NCI-H748 (cell line): ENCODE results near the gene KRIT1.
"Not testable (repeated sequence)": the region's sequence is repeated elsewhere in the genome, so short reads cannot be mapped to it uniquely, and the experiment has no call there.

Experiments used
- DNase-seq: peaks from one replicate; lab custom pipeline; 2025; ENCODE audit not compliant: unreplicated experiment; lab: John Stamatoyannopoulos, UW

Gene KRIT1

DNA sequence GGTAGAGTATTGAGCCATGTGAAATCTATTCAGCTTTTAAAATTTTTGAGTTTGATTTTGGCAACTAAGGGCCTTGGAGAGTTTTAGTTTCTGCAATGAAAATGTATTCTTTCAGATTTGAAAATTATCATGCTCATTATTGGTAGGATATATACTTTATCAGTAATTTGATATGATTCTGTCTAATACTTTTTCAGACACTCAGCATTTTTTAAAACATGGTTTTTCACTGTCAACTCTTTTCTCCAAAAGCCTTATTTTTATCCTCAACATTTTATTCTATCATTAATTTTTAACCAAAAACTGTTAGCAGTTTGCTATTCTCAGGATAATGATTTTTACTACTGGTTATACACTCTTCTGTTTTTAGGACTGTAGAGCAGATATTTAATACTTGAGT is 4.9 kb upstream of the KRIT1 start:
- DNase-seq, result no peak

DNA sequence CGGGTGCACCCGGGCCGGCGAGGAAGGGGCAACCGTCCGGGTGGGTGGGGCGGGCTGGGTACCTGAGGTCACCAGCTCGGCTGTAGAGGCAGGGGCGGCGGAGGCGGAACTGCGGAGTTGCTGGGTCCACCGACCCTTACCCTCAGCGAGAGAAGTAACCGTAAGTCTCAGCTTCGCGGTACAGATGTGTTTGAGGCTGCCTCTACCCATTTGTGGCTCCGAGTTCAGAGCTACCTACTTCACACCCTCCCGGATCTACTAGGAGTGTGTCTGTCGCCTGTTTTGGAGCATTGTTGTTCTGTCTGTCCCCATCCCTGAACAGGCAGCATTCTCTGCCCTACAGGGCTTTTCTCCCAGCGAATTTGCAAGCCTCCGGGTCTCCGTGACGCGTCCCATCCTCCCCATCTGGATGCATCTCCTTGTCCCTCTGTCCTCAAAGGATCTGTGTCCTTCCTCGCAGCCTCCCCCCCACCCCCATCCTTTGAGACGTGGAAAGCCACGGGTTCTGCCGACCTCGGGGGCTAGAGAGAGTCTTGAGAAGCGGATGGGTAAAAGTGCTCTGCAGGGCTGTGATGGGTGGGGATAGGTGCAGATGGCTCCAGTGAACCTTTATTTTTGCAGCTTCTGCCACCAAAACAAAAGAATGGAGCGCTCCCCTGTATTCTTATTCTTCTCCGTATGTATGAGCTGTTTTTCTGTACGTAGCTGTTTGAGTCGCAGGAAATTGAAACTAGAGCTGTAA is 817 bp upstream of the KRIT1 start:
- DNase-seq, result peak; percentile 70

- peak; percentile 47 for DNase-seq
These were observed 767 bp downstream of the KRIT1 start for GRCh38 chr7:92244808-92245486.

- DNase-seq, result no peak
These were observed 2.7 kb downstream of the KRIT1 start for GRCh38 chr7:92242972-92243371.

GRCh38 chr7:92230547-92230946 is 15.2 kb downstream of the KRIT1 start:
- no peak for DNase-seq

DNA sequence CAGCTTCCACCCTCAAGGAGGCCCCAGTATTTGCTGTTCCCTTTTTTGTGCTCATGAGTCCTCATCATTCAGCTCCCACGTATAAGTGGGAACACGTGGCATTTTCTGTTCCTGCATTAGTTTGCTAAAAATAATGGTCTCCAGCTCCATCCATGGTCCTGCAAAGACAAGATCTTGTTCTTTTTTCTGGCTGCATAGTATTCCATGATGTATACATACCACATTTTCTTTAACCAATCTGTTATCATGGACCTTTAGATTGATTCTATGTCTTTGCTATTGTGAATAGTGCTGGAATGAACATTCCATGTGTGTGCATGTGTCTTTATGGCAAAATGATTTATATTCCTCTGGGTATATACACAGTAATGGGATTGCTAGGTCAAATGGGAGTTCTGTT is 17.0 kb downstream of the KRIT1 start:
- DNase-seq, result no peak

GRCh38 chr7:92228100-92228499 is 17.6 kb downstream of the KRIT1 start:
- no peak for DNase-seq

- DNase-seq, result no peak
These were observed 18.7 kb downstream of the KRIT1 start for GRCh38 chr7:92226981-92227380.

DNA sequence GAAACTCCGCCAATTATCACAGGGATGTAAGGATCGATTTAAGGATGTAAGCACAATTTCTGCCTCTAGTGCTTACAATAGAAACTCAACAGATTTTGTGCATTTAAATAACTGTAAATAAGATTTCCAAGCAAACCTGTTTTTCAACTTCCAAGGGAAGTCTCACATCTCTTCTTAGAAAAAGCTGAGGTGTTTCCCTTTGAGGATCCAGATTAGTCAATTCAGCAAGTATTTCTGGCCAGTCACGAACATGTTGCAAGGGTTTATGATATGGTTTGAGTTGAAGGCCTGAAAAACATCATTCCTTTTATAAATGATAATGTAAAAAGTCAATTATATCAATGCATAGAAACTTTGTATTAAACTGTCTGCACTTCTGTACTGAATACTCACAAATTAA is 23.9 kb downstream of the KRIT1 start:
- DNase-seq, result no peak

DNA sequence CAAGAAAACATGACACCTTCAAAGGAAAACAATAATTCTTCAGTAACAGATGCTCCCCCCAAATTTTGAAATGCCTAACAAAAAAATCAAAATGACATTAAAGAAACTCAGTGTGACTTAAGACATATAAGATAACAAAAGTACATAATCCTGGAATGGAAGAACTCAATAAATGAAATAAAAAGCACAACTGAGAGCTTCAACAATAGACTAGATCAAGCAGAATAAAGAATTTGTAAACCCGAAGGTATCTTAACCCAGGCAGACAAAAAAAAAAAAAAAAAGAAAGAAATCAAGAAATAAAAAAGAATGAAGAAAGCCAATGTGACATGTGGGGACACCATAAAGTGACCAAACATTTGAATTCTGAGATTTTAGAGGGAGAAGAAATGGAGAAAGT is 39.0 kb downstream of the KRIT1 start:
- DNase-seq, result no peak

GRCh38 chr7:92205987-92206386 is 39.7 kb downstream of the KRIT1 start:
- no peak for DNase-seq

- DNase-seq, result no peak
These were observed 44.9 kb downstream of the KRIT1 start for GRCh38 chr7:92200791-92201190.

GRCh38 chr7:92192326-92192725 is 53.4 kb downstream of the KRIT1 start:
- DNase-seq, result no peak

DNA sequence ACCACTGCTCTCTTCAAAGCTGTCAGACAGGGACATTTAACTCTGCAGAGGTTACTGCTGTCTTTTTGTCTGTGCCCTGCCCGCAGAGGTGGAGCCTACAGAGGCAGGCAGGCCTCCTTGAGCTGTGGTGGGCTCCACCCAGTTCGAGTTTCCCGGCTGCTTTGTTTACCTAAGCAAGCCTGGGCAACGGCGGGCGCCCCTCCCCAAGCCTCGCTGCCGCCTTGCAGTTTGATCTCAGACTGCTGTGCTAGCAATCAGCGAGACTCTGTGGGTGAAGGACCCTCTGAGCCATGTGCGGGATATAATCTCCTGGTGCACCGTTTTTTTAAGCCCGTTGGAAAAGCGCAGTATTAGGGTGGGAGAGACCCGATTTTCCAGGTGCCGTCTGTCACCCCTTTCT is 56.5 kb downstream of the KRIT1 start:
- DNase-seq, result not testable (repeated sequence)

- not testable (repeated sequence) for DNase-seq
These were observed 61.4 kb downstream of the KRIT1 start for GRCh38 chr7:92184294-92184693.

DNA sequence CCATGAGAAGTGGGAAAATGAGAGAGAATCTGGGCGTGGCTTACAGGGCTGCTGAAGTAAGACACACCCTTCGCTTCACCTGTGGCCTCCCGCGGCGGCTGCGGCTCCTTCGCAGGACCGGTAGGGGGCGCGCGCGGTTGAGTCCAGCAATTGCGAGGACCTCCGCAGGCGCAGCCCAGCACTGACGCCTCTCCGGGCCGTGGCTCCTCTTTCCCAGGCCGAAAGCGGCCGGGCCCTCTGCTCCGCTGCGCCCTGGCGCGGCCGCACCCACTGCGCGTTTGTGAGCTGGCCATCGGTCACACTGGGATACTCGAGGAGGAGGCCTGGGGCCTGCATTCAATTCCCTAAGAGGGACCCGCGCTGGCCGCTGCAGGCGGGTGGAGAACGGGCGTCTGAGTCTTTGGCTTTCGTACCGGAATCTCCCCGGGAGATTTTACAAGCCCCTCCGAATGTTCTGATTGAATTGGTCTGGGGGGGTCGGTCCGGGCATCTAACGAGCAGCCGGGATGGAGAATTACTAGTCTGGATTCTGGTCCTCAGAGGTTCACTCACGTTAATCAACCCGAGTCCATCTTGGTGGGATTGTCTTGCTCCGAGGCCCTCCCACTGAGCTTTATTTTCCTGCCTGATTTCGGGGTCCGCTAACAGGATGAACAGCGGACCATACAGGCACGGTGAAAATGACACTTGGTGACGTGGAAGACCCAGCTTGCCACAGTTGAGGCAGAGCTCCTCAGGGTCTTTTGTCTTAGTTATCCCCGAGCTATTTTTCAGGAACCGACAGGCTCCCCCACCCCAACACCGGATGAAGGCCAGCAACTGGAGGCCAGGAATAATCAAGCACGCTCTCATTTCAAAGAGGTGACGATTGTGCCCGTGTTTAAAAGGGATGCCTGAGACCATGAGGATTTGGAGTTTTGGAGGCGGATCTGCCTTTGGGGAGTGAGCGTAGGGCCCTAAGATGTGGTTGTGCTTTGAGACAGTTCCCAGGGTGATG is 66.5 kb downstream of the KRIT1 start, which contains the start of gene LRRD1:
TSS of gene LRRD1 (minus strand) at position 215 of the 997 bp plus-strand sequence. CDS start 13,940 bp downstream, outside the sequence.
- DNase-seq, result peak; percentile 92

DNA sequence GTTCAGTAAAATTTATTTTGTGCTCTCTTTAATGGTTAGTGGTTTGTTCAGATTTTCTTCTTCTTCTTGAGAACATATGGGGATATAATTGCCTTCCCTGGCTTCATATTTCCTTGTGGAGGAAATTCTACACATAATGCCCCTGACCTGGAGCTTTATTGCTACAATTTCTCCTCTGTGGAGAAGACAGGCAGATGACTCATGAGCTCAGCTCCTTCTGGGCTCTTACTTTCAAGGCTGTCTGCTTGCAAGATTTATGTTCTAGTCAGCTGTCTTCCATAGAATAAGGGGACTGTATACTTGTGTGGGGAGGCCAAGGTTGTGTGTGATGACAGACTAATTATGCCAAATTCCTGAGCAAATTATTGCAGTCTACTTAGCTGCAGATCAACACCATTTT is 68.4 kb downstream of the KRIT1 start:
- no peak for DNase-seq

- not testable (repeated sequence) for DNase-seq
These were observed 76.2 kb downstream of the KRIT1 start for GRCh38 chr7:92169529-92169928.

DNA sequence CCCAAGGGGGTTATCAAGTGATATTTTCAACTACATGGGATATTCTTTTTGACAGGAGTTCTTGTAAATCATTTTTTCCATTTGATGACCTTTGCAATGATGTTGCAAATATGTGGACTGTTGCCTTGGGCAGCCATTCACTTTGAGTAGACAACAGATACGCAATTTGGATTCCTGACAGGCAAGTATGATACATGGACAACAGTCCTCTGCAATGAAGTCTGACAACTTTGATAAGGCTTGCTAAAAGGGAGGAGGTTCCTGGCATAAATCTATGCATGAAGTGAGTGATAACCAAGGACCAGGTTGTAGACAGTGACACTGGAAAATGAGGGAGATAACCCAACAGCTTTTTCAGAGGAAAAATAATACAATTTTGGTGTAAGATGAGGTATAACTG is 84.4 kb downstream of the KRIT1 start:
- no peak for DNase-seq

GRCh38 chr7:92158660-92159575 is 86.8 kb downstream of the KRIT1 start:
- DNase-seq, result no peak
